GM19240 (cell line): ENCODE results near the gene RXRG.
A peak's percentile ranks its signal among the peaks of the same experiment; 100 is the strongest.

Experiments used
- DNase-seq: peaks from one replicate; pipeline ENCODE4 v3.0.0; 2011; ENCODE audit warnings: low spot score; ENCODE audit not compliant: insufficient read length

The RXRG gene

GRCh38 chr1:165369255-165369848 lies 75.6 kb downstream of the RXRG start:
- DNase-seq = peak; percentile 41

GRCh38 chr1:165367375-165367993 lies 77.4 kb downstream of the RXRG start:
- peak; percentile 70 for DNase-seq

GRCh38 chr1:165365341-165365740 lies 79.6 kb downstream of the RXRG start:
- DNase-seq = no peak

DNA sequence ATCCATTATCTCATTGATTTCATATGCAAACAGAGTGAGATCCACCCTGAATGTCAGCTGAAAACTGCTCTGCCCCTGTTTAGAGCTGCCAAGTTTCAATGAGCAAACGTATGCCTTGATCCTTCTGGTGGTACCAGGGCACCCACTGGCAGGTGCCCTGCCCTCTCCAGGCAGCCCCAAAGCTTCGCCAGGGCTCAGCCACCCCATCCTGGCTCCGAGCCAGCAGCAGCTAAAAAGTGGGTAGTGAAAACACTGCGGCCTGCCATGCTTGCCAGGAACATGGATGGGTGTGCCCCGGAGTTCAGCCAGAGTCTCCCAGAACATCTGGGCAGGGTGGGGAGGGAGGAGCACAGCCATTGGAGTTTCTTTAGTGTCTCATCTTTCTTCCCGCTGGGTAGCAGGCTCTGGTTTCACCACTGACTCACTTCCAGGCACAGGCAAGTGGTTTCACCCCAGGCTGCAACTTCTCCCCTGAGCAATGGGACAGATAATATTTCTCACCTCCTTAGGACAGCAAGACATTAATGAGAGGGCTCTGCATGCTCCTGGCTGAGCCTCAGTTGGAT lies 80.3 kb downstream of the RXRG start:
- DNase-seq = no peak

GRCh38 chr1:165356876-165357275 lies 88.0 kb downstream of the RXRG start:
- no peak for DNase-seq

GRCh38 chr1:165355977-165356811 lies 88.7 kb downstream of the RXRG start, which contains the start of gene LMX1A:
LMX1A (minus strand) TSS chr1:165356715; CDS start chr1:165355559, 1,156 bp downstream.
- no peak for DNase-seq

GRCh38 chr1:165355139-165355976 lies 89.6 kb downstream of the RXRG start:
- no peak for DNase-seq

- DNase-seq = no peak
These were observed 90.2 kb downstream of the RXRG start for GRCh38 chr1:165354739-165355138.

GRCh38 chr1:165353731-165354671 lies 90.9 kb downstream of the RXRG start:
- DNase-seq = no peak

DNA sequence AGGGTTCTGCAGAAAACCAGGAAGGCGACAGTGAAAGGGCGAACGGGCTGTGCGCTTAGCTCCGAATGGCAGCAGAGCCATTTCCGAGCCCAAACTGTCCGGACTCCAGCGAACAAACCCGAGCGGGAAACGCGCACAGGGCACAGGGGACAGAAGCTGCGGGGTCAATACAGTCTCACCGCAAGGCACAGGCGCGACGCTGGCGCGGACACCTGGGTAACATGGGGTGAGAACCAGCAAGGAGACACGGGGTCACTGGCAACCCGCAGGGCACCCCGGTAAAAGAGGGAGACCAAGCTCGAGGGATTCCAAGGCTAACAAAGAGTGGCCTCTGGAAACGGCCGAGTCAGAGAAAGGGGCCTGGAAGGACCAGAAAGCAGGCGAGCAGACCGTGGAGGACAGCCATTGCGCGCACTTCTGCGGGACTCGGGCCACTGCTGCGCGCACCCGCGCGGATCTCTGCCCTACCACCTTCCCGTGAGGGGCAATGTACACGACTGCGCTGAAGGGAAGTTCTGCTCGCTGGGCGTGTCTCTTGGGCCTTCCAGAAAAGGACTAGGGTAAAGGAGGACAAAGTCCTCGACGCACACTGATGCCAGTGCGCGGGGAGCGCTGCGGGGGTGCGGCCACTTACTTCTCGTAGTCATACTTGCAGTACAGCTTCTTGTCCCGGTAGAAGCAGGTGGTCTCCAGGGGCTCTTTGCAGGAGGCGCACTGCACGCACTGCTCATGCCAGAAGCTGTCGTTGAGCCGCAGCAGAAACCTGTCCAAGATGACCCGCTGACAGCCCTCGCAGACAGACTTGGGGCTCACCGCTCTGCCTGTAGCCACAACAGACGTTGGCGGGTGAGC lies 92.3 kb downstream of the RXRG start:
- DNase-seq = no peak

DNA sequence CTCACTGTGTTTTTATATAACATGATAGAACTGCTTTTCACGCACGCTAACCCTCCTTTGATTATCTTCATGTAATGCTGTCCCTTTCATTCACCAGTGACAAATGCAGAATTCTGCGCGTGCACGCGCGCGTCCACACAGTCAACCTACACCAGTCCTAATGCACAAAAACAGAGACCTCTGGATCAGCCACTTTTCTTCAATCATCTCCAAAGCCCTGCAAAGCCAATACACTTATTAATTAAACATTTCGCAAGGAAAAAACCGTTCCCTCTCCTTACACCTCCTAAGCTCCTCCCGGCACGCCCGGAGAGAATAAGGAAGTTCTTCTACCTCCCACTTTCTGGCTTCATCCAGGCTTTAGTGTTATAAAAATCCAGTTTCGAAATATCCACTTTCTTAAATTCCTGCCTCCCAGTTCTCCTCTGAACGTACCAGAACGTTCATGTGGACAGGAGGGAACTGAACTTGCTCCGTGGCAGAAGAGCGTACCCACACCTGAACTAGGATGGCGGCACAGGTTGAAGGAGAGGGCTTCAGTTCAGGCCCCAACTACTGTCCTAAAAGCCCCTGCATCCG lies 93.0 kb downstream of the RXRG start:
- no peak for DNase-seq
